GM19193 (cell line): Measurements from ENCODE around the gene MBP.

ENCODE experiments used
- POLR2A ChIP-seq: IDR thresholded peaks from 4 replicates; pipeline ENCODE4 v1.6.1; 2011; ENCODE audit not compliant: insufficient read depth, insufficient read length; ENCODE audit errors: extremely low read depth

The MBP gene

DNA sequence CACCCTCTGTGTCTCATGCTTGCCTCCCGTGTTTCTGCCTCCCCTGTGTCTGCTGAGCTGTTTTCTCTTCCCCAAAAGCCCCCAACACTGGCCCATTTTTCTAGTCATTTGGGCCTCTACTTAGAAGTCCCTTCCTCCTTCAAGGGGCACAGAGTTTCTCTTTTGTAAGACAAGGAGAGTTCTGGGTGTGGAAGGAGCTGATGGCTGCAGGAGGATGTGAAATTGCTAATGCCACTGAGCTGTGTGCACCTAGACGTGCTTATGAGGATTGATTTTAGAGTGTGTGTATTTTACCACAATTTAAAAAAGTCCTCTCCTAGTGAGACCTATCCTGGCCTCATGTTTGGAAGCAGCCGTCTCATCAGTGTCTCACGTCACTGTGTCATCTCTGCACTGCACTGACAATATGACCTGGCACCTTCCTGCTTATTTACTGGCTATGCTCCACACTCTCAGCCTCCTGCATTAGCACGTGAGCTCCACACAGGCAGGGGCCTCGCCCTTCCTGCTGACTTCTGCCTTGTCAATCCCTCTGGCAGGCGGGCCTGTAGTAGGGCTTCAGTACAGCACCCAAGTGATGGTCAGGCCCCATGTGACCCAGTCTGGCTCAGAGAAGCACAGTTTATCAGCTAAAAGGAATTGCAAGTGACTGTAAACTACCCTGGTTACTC is 8.0 kb upstream of the MBP start:
- TF ChIP-seq POLR2A = no peak

DNA sequence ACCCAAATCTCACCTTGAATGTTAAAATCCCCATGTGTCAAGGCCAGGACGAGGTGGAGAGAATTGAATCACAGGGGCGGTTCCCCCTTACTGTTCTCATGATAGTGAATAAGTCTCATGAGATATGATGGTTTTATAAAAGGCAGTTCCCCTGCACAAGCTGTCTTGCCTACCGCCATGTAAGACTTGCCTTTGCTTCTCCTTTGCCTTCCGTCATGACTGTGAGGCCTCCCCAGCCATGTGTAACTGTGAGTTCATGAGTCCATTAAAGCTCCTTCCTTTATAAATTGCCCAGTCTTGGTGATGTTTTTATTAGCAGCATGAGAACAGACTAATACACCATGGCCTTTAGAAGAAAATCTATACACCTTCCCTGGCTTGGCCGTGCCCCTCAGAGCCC is 7.4 kb upstream of the MBP start:
- no peak for TF ChIP-seq POLR2A

DNA sequence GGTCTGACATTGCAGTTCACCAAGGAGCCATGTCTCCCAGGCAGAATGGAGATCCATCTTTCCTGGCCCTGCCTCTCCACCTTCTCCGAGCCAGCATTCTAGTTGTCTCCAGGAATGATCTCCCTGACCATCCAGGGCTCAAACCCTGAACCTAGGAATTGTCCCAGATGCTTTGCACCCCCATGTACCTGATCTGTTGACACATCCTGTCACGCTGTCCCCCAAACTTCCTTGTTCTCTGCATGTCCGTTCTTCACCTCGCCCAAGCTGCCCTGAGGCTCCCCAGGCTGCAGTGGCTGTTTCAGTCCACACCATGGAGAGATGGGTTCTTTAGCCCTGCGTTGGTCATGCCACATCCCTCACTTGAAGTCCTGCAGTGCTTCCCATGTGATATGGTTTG is 7.0 kb upstream of the MBP start:
- no peak for TF ChIP-seq POLR2A

DNA sequence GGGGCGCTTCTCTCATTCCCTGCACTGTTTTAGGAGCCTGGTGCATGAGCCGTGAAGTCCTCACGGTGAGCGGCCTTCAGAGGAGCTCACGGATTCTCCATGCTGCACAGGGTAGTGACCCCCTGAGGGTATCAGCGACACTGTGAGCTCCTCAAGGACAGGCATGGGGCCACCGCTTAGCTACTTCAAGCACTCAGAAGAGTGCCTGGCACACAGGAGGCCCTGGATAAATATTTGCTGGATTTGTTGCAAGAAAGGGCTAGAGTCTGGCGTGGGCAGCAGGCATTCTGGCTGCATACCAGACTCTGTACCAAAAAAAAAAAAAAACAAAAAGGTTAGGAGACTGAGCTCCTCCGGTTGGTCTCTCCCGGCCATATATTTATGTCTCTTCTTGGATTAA is 5.7 kb upstream of the MBP start:
- no peak for TF ChIP-seq POLR2A

DNA sequence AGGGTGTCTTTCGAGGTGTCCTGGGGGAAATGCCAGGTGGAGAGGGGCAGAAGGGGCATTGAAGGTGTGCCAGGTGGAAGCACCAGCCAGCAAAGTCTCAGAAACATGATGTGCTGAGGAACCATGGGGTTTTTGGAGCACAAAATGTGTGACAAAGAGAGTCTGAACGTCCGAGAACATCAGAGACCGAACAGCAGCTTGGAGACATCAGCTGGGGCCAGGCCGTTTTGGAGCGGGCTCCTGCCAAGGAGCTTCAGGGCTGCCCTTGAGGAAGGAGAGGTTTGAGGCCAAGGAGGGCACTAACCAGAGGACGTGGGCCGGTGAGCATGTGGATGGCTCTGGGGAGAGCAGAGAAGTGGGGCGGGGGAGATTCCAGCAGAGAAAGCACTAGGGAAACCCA is 5.3 kb upstream of the MBP start:
- TF ChIP-seq POLR2A = no peak

DNA sequence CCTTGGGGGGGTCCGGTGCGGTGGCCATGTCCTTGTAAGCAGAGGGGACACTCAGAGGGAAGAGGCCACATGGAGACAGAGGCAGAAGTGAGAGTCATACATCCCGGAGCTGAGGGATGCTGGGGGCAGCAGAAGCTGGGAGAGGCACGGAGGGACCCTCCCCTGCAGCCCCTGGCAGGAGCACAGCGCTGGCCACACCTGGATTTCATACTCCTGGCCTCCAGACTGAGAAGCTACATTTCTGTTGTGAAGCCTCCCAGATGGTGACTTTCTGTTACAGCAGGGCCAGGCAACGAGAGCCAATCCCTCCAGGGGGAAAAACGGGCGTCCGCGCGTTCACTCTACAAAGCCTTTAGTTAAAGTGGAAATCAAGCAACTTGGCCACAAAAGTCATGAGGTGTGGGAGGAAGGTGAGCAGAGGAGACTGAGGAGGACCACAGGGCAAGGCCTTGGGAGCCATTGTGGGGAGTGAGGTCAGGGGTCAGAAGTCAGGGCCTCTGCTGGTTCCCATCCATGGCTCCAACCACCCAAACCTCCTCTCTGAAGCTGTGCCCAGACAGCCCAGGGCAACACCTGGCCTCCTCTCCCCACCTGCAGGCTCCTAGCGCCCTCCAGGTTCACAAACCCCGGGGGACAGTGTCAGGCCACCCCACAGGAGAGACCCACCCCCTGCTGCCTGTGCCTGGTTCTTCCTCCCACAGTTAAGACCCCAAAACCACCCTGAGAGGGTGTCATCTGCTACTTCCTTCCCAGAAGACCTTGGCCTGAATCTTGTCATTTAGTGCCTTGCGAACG is 4.5 kb upstream of the MBP start:
- no peak for TF ChIP-seq POLR2A

DNA sequence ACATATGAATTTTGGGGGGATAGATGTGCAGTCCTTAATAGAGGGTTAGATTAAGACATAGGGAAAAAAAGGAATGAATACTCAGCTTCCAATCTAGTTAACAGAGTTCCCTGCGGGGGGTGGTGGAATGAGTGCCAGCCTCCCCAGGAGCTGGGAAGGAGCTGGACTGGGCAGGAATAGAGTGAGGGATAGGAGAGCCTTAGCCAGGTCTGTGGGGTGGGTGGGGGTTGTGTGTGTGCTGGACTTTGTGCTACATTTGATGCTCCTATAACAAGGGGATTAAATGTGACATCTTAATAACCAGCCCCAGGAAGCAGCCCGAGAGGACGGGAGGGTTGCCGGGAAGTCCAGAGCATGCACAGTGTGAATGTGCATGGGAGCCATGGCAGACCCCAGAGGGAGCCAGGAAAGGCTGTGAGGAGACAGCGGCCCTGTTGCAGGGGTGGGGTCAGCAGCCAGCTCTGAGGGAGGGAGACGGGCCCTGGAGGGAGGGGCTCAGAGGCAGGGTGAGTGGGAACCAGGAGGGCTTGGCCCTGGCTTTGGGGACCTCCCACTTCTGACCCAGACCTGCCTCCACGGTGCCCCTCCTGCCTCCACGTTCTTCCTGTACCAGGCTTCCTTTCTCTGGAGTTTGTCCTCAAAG is 3.6 kb upstream of the MBP start:
- no peak for TF ChIP-seq POLR2A

DNA sequence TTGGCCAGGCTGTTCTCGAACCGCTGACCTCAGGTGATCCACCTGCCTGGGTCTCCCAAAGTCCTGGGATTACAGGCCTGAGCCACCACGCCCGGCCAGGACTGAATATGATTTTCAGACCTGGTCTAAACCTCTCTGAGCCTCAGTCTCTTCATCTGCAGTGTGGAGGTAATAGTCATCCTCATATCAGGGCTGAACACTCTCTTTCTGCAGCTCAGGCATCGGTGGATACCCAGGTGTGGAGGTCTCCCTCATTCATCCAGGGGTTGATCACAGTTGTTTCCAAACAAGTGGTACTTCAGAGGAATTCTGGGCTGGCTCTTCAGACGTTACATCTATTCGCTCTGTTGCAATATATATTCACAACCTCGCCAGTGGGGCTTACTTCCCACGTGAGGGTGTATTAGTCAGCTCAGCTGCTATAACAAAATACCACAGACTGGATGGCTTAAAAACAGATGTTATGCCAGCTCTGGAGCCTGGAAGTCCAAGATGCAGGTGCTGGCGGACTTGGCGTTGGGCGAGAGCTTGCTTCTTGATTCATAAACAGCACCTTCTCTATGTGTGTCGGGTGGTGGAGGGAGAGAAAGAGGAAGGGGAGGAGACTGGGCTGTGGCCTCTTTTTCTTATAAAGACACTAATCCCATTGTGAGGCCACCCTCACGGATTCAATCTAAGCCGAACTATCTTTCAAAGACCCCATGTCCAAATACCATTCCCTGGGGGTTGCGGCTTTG is 2.9 kb upstream of the MBP start:
- no peak for TF ChIP-seq POLR2A

DNA sequence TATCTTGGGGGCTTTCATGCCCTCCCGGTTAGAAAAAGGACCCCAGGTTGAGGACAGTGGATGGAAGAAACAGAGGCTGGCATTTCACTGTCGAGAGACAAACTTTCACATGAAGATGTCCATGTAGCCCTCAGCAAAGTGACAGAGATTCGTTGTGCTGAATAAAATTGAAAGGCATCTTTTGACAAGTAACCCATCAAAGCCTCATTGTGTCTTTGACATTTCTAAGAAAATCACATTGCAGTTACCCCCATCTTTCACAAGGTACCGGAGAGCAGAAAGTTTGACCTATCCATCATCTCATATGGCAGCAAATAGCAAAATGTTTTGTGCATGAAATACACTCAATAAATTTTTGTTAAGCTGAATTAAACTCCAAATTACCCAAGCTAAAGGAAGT is 2.0 kb upstream of the MBP start:
- TF ChIP-seq POLR2A = no peak

DNA sequence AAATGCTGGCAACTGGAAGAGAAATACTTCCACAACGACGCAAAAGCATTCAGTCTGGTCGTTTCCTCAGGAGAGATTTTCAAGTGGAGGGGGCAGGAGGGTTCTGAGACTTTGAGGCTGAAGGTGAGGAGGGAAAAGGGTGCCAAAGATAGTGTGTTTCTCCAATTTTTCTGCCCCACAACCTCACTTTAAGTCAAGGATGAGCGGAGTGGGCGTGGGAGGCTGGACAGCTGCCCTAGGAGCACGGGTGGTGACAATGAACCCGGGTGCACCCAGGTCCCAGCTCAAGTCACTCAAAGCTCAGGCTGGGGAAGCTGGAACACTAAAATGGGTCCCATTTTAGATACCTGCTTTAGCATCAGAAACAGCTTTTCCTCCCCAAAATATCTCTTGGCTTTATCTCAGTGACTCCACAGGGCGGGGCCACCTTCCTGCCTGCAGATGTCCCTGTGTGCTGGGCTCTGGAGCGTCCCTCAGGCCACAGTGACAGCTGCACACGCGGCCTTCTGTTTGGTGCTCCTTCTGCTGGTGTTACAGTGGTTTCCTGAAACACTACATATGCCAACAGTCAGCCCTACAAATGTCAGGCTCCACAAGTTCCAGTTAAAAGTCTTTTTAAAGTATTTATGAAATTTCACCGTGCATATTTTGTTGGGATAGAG is 1.4 kb upstream of the MBP start:
- TF ChIP-seq POLR2A = no peak

DNA sequence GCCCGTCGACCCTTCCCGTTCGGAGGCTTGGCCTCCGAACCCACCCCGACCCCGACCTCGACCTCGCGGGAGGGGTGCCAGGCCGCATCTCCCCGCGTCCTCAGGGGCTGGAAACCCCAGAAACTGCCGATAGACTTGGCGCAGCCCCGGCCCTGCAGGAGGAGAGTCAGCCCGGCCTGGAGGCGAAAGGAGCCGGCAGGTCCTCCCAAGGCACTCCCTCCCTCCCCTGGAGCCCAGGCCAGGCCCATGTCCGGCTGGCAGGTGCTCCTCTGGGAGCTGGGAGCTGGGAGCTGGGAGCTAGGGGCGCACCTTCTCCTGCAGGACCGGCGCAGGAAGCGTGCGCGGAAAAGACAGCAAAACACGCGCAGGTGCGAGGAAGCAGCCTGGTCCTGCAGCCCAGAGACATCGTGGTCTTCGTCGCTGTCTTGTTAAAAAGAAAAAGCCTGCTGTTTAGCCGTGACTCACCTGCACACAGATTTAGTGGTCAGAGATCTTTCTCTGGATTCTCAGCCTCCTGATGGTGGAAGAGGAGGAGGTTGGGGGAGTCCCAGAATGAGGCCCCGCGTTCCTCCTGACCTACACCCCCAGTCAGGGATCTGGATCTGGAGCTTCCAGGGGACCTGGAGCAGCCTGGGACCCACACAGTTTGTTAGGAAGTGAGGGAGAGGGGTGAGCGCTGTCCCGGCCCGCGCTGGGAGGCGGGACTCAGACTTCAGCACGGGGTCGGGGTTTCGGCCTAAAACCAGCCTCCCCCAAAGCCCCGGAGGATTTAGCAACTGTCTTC is 660 bp upstream of the MBP start:
- TF ChIP-seq POLR2A = no peak

DNA sequence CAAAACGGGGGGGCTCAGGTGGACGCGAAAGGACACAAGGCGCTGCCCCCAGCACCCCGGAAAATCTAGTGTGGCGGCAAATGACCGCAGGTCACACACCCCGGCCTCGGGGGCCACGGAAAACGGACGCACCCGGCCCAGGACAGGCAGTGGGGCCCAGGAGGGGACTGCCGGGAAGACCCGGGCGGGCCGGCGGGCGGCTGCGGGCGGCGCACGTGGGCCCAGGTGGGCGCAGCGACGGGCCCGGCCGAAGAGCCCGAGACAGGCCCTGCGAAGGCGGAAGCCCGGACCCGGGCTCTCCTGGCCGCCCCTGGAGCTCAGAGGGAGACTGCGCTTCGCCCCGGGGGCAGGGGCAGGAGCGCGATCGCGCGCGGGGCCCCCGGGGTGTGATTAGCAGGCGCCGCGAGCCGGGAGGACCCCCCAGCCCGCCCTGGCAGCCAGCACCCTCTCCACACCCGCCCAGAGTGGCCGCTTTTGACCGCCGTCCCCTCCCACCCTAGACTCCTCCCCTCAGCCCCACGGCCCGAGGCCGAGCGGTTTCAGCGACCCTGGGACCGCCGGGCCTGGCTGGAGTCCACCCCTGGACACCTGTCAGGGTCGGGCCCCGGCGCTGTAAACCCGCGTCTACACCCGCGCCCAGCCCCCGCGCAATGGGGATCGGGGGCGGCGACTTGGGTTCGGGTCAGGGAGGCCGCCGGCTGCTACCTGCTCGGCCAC is 773 bp downstream of the MBP start:
- TF ChIP-seq POLR2A = peak; percentile 53

DNA sequence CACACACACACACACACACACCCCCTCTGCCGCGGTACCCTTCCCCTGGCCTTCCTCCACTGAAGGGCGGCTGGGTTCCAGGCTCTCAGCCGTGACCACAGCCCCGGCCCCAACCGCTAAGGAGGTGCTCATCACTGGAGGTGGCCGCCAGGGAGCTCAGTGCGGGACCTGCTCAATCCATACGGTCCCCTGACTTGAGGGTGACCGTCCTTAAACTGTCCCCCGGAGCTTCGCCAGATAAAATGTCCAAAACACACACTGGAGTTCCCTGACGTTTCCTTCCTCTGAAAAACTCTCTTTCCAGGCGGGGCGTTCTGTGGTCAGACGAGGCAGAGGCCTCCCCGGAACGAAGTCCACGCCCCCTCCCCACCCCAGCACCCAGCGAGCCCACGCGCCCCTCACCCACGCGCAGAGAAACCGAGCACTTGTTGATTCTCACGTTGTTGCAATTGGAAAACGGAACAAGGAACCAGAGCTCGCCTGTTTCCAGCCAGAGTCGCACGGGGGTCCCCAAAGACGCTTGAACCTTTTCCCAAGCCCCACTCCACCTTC is 1.4 kb downstream of the MBP start:
- no peak for TF ChIP-seq POLR2A

DNA sequence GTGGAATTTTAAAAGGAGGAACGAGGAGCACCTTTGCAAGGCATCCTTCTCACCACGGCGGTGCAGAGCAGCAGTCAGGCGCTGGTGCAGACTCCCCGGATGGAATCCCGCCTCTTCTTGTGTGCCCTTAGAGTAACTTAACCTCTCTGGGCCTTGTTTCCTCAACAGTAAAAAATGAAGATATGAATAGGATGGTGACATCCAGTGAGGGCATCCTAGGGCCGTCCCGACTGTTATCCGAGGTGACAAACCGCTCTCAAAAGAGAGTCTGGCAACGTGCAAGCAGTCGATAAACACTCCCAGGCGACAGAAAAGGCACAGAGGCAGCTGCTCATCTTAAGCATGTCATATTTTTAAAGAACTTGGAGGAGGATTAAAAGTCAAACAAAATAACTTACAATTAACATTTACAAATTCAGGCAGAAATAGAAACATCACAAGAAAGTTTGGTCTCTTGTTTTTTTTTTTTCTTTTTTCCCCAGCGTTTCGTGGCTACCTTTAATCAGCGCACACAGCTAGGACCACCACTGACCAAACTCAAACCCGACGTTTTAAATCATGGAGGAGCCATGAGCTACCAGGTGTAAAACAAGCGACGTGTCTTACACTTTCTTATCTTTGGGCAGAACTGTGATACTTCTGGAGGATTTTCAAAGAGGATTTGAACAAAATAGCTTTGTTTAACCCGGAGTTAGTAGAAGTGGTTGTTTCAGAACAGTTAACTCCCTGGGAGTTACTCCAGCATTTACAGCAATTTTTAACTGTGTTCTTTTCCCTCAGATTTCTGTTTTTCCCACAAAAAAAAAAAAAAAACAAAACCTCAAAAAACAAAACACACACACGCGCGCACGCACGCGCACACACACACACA is 2.1 kb downstream of the MBP start:
- no peak for TF ChIP-seq POLR2A
